OCI-LY1 (cell line): ENCODE results near the gene SMARCC1.

Experiments used
- CTCF ChIP-seq: fragments of 200-600 bp; sonication (generic), shearing (Covaris generic); IDR thresholded peaks from 2 replicates; pipeline ENCODE4 v1.5.1; 2017; ENCODE audit warnings: mild to moderate bottlenecking, antibody characterized with exemption, low read length, moderate library complexity, mixed read lengths
- EZH2 ChIP-seq: fragments of 200-600 bp; sonication (generic), shearing (Covaris generic); IDR thresholded peaks from 2 replicates; pipeline ENCODE4 v1.8.0; 2017; ENCODE audit warnings: borderline replicate concordance, mixed run types, mild to moderate bottlenecking, antibody characterized with exemption, low read length, moderate library complexity, mixed read lengths

GRCh38 chr3:47603332-47603731 is 178.4 kb downstream of the SMARCC1 start:
- no peak for TF ChIP-seq CTCF
- TF ChIP-seq EZH2, result no peak
